AG09319 (cell line): ENCODE data around the gene IVNS1ABP.

Experiments used
- DNase-seq: peaks from one replicate; pipeline ENCODE4 v3.0.0-alpha.2; 2010; ENCODE audit warnings: low read depth; ENCODE audit errors: extremely low read depth
- TF ChIP-seq, protein P1 (sequence below): IDR thresholded peaks from 2 replicates; pipeline ENCODE4 v1.5.1; 2011; ENCODE audit warnings: low read depth, mild to moderate bottlenecking, inconsistent platforms, low read length, moderate library complexity

IVNS1ABP gene

DNA sequence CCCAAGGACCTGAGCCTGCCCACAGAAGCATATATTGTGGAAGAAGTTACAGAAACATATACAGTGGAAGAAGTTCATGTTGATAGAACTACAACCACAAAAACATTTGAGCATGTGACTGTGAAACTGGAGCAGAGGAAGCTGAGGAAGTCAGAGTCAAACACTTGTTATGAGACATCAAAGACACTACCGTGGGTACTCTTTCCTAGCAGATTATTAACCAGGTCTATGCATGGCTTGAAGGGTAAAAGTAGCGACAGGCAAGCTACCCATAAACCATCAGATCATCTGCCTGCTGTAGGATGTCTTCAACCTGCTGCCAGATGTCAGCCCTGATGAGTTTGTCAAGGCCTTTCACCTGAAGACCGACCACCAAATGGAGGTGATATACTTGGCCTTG, 35.8 kb downstream of the IVNS1ABP start:
- TF ChIP-seq, protein P1, sequence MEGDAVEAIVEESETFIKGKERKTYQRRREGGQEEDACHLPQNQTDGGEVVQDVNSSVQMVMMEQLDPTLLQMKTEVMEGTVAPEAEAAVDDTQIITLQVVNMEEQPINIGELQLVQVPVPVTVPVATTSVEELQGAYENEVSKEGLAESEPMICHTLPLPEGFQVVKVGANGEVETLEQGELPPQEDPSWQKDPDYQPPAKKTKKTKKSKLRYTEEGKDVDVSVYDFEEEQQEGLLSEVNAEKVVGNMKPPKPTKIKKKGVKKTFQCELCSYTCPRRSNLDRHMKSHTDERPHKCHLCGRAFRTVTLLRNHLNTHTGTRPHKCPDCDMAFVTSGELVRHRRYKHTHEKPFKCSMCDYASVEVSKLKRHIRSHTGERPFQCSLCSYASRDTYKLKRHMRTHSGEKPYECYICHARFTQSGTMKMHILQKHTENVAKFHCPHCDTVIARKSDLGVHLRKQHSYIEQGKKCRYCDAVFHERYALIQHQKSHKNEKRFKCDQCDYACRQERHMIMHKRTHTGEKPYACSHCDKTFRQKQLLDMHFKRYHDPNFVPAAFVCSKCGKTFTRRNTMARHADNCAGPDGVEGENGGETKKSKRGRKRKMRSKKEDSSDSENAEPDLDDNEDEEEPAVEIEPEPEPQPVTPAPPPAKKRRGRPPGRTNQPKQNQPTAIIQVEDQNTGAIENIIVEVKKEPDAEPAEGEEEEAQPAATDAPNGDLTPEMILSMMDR, result no peak
- DNase-seq, result no peak

DNA sequence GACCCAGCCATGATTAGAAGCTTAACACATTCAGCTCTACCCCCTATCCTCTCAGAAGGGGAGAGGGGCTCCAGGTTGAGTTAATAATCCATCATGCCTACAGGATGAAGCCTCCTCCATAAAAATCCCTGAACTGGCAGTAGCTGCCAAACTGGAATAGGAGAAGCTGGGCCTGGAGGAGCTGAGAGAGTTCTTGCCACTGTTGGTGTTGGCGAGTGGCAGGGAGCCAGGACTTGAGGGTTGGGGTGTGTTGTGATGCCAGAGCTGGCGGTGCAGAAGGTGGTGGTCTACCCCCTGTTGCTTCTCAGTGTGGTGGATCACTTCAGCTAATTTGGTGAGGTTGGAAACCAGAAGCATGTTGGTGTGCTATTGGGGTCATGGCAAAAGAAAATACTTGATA, 36.5 kb downstream of the IVNS1ABP start:
- no peak for DNase-seq
- TF ChIP-seq, protein P1, result no peak

- TF ChIP-seq, protein P1, result no peak
- no peak for DNase-seq
Observed at GRCh38 chr1:185279571-185279970, 37.5 kb downstream of the IVNS1ABP start.

DNA sequence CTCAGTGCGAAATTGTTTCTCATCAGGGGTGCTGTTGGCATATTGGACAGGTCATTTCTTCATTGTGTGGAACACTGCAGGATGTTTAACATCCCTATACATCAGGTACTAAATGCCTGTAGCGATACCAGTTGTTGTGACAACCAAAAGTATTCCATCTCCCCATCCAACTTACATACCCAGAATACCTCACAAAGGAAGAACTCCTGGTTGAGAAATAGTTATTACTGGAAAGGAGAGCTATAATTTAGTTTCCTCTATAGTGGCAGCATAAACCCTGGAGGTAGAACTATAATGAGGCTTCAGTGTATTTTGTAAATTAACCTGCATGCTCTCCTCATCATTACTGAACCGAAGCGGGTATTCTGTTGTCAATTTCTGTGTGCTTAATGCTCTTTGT, 45.1 kb downstream of the IVNS1ABP start:
- no peak for DNase-seq
- TF ChIP-seq, protein P1, result no peak

DNA sequence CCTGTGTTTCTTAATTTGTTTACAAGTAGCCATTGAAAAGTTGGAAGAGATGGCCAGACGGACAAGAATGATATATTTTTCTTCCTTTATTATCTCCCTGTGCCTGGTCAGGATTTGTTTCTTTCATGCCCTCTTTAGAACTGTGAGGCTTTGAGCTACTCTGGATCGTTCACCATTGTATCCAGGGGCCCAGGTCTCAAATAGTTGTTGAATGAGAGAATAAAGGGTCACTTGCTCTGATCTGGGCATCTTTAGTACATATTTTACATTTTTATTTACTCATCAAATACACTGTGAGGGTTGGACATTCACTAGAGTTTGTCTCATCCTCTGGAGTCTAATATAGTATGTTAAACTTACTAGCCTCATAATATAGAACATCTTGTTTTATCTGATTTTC, 48.7 kb downstream of the IVNS1ABP start:
- TF ChIP-seq, protein P1, result no peak
- DNase-seq, result no peak

- TF ChIP-seq, protein P1, result no peak
- DNase-seq, result no peak
Observed at GRCh38 chr1:185267701-185268100, 49.3 kb downstream of the IVNS1ABP start.

GRCh38 chr1:185267301-185267700, 49.7 kb downstream of the IVNS1ABP start:
- TF ChIP-seq, protein P1, result no peak
- DNase-seq, result no peak
